ENCODE data around the gene HMCN1. TPM values are rescaled to one million over a fixed set of nuclear protein-coding genes. Genes with fewer than 3 reads are reported as not detected.

Gene HMCN1
- total RNA-seq, 4 donors from 2014 or later, result 3.3 to 8.9 (median 6.6) TPM

DNA sequence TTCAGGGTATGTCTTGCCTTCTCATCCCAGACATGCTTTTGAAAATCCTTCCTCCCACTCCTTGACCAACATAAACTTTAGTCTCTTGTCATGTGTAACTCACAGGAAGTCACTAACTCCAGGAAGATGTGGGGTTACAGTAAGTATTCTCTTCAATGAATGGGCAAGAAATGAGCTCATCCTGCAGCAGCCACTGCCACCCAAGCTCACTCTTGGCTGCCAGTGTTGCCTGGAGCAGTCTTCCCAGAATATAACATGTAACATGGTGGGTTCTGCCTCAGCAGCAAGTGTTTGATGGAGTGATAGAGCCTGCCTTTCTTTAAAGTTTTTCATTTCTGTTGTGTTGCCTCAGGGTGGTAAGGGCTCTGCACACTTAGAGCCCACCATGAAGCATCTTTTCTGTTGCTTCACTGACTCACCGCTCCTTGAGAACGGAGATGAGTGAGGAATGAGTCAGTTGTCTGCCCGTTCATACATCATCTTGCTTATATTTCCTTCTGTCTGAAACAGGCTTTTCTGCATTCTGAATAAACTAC is 453.9 kb downstream of the HMCN1 start:
- Histone ChIP-seq H3K4me1 (peaks cover 17 to 21% of the 10 kb centered on the region in 2 donors), H3K27me3 (no peaks in the 10 kb centered on the region), H3K27ac (peak overlapping the region in 1 of 3 donors; percentile 11), H3K9me3 (no peaks in the 10 kb centered on the region), H3K36me3 (no peaks in the 10 kb centered on the region), H3K4me3 (replicated peaks in 1 of 3) (no peak overlapping the region)
- intact Hi-C loops (cut with DNase I), result loop anchor here (10.0 kb wide), 1 partner anchor 123 kb away; no protein-coding TSS in a partner anchor
- no peak for DNase-seq
- TF ChIP-seq POLR2A (IDR thresholded peaks at IDR 0.05) (no peak), CTCF (IDR thresholded peaks at IDR 0.05) (no peak)
- WGBS, 2 donors, result 61 to 67% methylated on average over 3 of the region's 3 CpGs

DNA sequence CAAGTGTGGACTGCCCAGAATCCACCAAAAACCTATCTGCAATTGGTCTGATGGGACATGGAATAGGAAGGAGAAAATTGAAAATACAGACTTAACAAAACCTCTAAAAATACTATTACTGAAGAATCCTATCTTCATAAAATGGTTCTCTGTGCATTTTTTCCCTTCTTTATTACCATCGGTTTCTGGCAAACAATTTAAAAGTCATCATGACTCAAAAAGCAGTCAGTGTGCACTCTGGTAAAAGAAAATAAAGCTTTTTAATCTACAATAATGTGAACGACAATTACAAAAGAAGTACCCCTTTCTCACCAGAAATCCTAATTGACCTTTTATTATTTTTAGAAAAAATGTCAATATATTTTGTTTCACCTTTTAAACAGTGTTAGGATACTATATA is 454.5 kb downstream of the HMCN1 start:
- TF ChIP-seq CTCF (IDR thresholded peaks at IDR 0.05), result no peak
- no peak for TF ChIP-seq POLR2A (IDR thresholded peaks at IDR 0.05)
- 76 to 85% methylated on average over 2 of the region's 2 CpGs for WGBS, 2 donors
- Histone ChIP-seq H3K27me3 (no peaks in the 10 kb centered on the region), H3K9me3 (no peaks in the 10 kb centered on the region), H3K36me3 (no peaks in the 10 kb centered on the region), H3K27ac (no peak overlapping the region), H3K4me1 (peaks cover 10 to 15% of the 10 kb centered on the region in 2 donors), H3K4me3 (replicated peaks in 1 of 3) (no peak overlapping the region)
- intact Hi-C loops (cut with DNase I), result loop anchor here (10.0 kb wide), 1 partner anchor 124 kb away; no protein-coding TSS in a partner anchor
- DNase-seq, result no peak

DNA sequence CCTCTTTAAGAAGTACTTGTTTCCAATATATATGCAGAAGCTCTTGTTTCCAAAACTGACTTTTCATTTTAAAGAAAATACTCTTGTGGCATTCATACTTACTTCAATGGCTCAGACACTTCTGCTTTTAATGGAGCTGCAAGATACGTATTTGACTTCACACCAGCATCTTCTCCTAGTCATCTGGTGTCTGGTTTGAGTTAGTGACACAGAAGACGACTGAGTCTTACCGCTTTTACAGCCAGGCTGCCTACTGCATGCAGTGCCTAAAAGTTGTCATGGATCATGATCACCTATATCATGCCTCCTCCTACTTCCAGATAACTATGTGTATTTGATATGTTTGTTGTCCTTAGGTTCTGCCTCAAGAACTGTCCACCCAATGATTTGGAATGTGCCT is 455.0 kb downstream of the HMCN1 start:
- no peaks in the 10 kb centered on the region for H3K9me3 ChIP-seq
- TF ChIP-seq CTCF (IDR thresholded peaks at IDR 0.05) (no peak), POLR2A (IDR thresholded peaks at IDR 0.05) (no peak)
- no peak overlapping the region for H3K27ac ChIP-seq
- H3K4me1 ChIP-seq, result peaks cover 10 to 12% of the 10 kb centered on the region in 2 donors
- 92 to 95% methylated on average over 3 of the region's 3 CpGs for WGBS, 2 donors
- H3K4me3 ChIP-seq (replicated peaks in 1 of 3), result no peak overlapping the region
- no peaks in the 10 kb centered on the region for H3K27me3 ChIP-seq
- no peak for DNase-seq
- intact Hi-C loops (cut with DNase I), result loop anchor here (10.0 kb wide), 1 partner anchor 124 kb away; no protein-coding TSS in a partner anchor
- H3K36me3 ChIP-seq, result no peaks in the 10 kb centered on the region

DNA sequence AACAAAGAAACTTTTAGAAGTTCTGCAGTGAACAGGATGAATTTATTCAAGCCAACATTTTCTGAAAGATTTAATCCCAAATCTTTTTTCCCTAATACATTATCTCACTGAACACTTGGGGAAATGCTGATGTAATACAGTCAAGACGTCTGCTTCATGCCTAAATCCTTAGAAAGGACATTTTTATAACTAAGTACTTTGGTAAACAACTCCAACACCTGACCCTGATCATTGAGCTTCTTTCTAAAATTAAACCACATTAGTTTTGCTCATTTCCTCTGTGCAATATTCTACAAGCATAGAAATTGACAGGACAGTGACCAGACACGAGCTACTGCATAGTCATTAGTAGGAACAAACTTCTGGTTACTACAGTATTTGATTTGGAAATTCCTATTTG is 457.3 kb downstream of the HMCN1 start:
- WGBS, 2 donors, result 77 to 93% methylated on average over 2 of the region's 2 CpGs
- TF ChIP-seq POLR2A (IDR thresholded peaks at IDR 0.05), result no peak
- TF ChIP-seq CTCF (IDR thresholded peaks at IDR 0.05), result no peak

GRCh38 chr1:186193224-186193623 is 459.0 kb downstream of the HMCN1 start:
- DNase-seq, result no peak
- TF ChIP-seq POLR2A (IDR thresholded peaks at IDR 0.05) (no peak), CTCF (IDR thresholded peaks at IDR 0.05) (no peak)
- intact Hi-C loops (cut with DNase I), result no loop called here
- Histone ChIP-seq H3K4me1 (no peaks in the 10 kb centered on the region), H3K9me3 (no peaks in the 10 kb centered on the region), H3K4me3 (replicated peaks in 1 of 3) (no peak overlapping the region), H3K36me3 (no peaks in the 10 kb centered on the region), H3K27ac (no peak overlapping the region), H3K27me3 (no peaks in the 10 kb centered on the region)
- WGBS, 2 donors, result 85 to 91% methylated on average over 2 of the region's 2 CpGs

More for the DNA sequence above, 457.3 kb downstream of the HMCN1 start:
- no peaks in the 10 kb centered on the region for H3K9me3 ChIP-seq
- H3K4me1 ChIP-seq, result peaks cover 0 to under 1% of the 10 kb centered on the region in 2 donors
- no peak for DNase-seq
- no peaks in the 10 kb centered on the region for H3K27me3 ChIP-seq
- intact Hi-C loops (cut with DNase I), result no loop called here
- H3K27ac ChIP-seq, result no peak overlapping the region
- H3K4me3 ChIP-seq (replicated peaks in 1 of 3), result no peak overlapping the region
- H3K36me3 ChIP-seq, result no peaks in the 10 kb centered on the region

Measured in thyroid gland (tissue), 4 donors.